ENCODE measurements around the gene TMTC2. TPM values are rescaled to one million over a fixed set of nuclear protein-coding genes. Genes with fewer than 3 reads are reported as not detected.

Gene TMTC2
- total and polyA plus RNA-seq, 2 donors (not counting 3 experiments of a cell fraction or from before 2014, with no cell fraction given), result 4.1 to 7.8 TPM

DNA sequence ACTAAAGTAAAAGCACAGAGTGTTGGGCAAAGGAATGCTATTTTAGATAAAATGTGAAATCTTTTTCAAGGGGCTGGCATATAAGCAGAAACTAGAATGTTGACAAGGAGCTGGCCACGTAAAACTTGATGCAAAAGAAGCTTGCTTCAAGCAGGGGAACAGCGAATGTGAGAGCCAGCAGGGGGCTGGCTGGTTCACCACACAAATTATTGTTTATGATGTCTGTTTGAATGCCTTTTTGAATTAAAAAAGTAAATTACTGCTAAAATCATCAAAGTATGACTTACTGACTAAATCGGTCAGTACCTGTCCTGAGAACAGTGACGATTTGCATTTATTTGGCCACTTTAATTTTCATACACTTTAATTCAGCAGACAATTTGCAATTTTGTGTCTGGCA lies 38.9 kb upstream of the TMTC2 start:
- no peaks in the 10 kb centered on the region for H3K79me2 ChIP-seq (ENCODE audit: control insufficient read depth, insufficient read depth, low read length)
- no peaks in the 10 kb centered on the region for H3K36me3 ChIP-seq (ENCODE audit: control insufficient read depth in 2 of 2, extremely low read depth in 1 of 2, insufficient read depth in 2 of 2, low read length in 2 of 2)
- H3K27ac ChIP-seq (ENCODE audit: insufficient read depth, low read depth, low read length), result no peak overlapping the region
- no peak overlapping the region for H3K4me2 ChIP-seq (ENCODE audit: insufficient read depth, low read length)
- H3K4me1 ChIP-seq (ENCODE audit: control insufficient read depth, extremely low read depth, insufficient read depth, low read length), result peaks cover 13% of the 10 kb centered on the region
- dilution Hi-C loops (cut with MboI; ENCODE audit: extremely low pct_ligation_motif_present, low sequenced_read_pairs) (no loop called here), intact Hi-C loops (cut with micrococcal nuclease) (no loop called here)
- no peak for TF ChIP-seq POLR2AphosphoS5 (IDR thresholded peaks at IDR 0.05; ENCODE audit: insufficient read depth, low read depth, low read length)
- no peak for TF ChIP-seq POLR2A (IDR thresholded peaks at IDR 0.05; ENCODE audit: low read depth, low read length)
- TF ChIP-seq FOS (IDR thresholded peaks at IDR 0.05; ENCODE audit: borderline replicate concordance, insufficient read depth, low read length), result no peak
- no peak for TF ChIP-seq MAX (IDR thresholded peaks at IDR 0.05; ENCODE audit: insufficient read depth, insufficient read length)
- TF ChIP-seq MYC (IDR thresholded peaks at IDR 0.05; ENCODE audit: low read depth, low read length), result no peak
- TF ChIP-seq GATA2 (IDR thresholded peaks at IDR 0.05; ENCODE audit: insufficient read depth, insufficient read length, low read depth, low read length), result no peak
- TF ChIP-seq EZH2 (IDR thresholded peaks at IDR 0.05; ENCODE audit: borderline replicate concordance, low read depth, low read length, severe bottlenecking), result no peak
- H4K20me1 ChIP-seq (replicated peaks; ENCODE audit: control insufficient read depth, extremely low read depth, insufficient read depth, low read length), result no peaks in the 10 kb centered on the region
- DNase-seq (ENCODE audit: low read depth, low spot score) (no peak), FAIRE-seq (no peak)
- no peak overlapping the region for H3K4me3 ChIP-seq (replicated peaks in 1 of 3; ENCODE audit: insufficient read depth in 1 of 3, low read depth in 1 of 3, low read length in 3 of 3)
- ChIA-PET CTCF (interaction anchor here (1.0 kb wide), 1 partner anchor 37 kb away, joined by 4 read pairs; no protein-coding TSS in a partner anchor), POLR2A (no interaction called here)
- H3K9me1 ChIP-seq (replicated peaks; ENCODE audit: control insufficient read depth, extremely low read depth, insufficient read depth, low read length), result no peaks in the 10 kb centered on the region
- no peaks in the 10 kb centered on the region for H3K27me3 ChIP-seq (ENCODE audit: control insufficient read depth in 2 of 2, insufficient read depth in 2 of 2, low read length in 2 of 2)
- no peak overlapping the region for H3K9ac ChIP-seq (replicated peaks; ENCODE audit: extremely low read depth, insufficient read depth, low read length)
- no peaks in the 10 kb centered on the region for H3K9me3 ChIP-seq (replicated peaks; ENCODE audit: control insufficient read depth, insufficient read depth, low read length)
- H2AFZ ChIP-seq (ENCODE audit: low read depth, low read length), result no peak overlapping the region
- BruUV-seq (replicated peaks), result no TSS peak

DNA sequence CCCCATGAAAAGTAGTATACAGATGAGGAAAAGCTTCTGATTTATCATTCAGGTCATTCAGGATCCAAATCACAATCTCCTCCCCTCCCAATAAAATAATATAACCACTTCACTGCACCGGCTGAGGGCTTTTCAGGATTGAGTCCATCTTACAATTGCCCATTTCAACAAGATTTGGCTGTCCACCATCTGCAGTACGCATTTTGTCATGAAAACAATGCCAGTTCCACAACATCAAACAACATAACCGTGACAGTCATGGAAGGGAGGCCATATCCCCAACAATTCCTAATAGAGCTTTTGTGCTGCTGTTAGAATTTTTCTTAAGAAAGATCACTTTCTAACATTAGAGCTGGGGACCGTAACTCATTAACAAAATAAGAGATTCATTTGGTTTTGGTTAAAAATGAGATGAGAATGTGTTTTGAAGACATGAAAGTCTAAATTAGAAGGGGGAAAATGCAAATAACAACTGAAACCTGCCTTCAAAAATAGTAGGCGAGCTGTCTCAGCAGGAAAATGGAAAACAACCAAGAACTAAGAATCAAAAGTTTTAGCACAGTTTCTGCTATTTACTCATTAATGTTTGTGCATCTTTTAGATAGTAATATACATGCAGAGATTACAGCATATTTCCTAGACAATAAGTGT lies 38.3 kb upstream of the TMTC2 start:
- Histone ChIP-seq H2AFZ (ENCODE audit: low read depth, low read length) (no peak overlapping the region), H3K4me3 (replicated peaks in 1 of 3; ENCODE audit: insufficient read depth in 1 of 3, low read depth in 1 of 3, low read length in 3 of 3) (no peak overlapping the region), H3K27me3 (ENCODE audit: control insufficient read depth in 2 of 2, insufficient read depth in 2 of 2, low read length in 2 of 2) (no peaks in the 10 kb centered on the region), H3K27ac (ENCODE audit: insufficient read depth, low read depth, low read length) (no peak overlapping the region), H3K9me3 (replicated peaks; ENCODE audit: control insufficient read depth, insufficient read depth, low read length) (no peaks in the 10 kb centered on the region), H3K4me1 (ENCODE audit: control insufficient read depth, extremely low read depth, insufficient read depth, low read length) (peaks cover 13% of the 10 kb centered on the region), H3K9ac (replicated peaks; ENCODE audit: extremely low read depth, insufficient read depth, low read length) (no peak overlapping the region), H3K79me2 (ENCODE audit: control insufficient read depth, insufficient read depth, low read length) (no peaks in the 10 kb centered on the region), H3K9me1 (replicated peaks; ENCODE audit: control insufficient read depth, extremely low read depth, insufficient read depth, low read length) (no peaks in the 10 kb centered on the region), H3K36me3 (ENCODE audit: control insufficient read depth in 2 of 2, extremely low read depth in 1 of 2, insufficient read depth in 2 of 2, low read length in 2 of 2) (no peaks in the 10 kb centered on the region), H4K20me1 (replicated peaks; ENCODE audit: control insufficient read depth, extremely low read depth, insufficient read depth, low read length) (no peaks in the 10 kb centered on the region), H3K4me2 (ENCODE audit: insufficient read depth, low read length) (no peak overlapping the region)
- intact Hi-C loops (cut with micrococcal nuclease) (no loop called here), dilution Hi-C loops (cut with MboI; ENCODE audit: extremely low pct_ligation_motif_present, low sequenced_read_pairs) (no loop called here)
- TF ChIP-seq MYC (IDR thresholded peaks at IDR 0.05; ENCODE audit: low read depth, low read length) (no peak), FOS (IDR thresholded peaks at IDR 0.05; ENCODE audit: borderline replicate concordance, insufficient read depth, low read length) (no peak), EZH2 (IDR thresholded peaks at IDR 0.05; ENCODE audit: borderline replicate concordance, low read depth, low read length, severe bottlenecking) (no peak), POLR2AphosphoS5 (IDR thresholded peaks at IDR 0.05; ENCODE audit: insufficient read depth, low read depth, low read length) (no peak), MAX (IDR thresholded peaks at IDR 0.05; ENCODE audit: insufficient read depth, insufficient read length) (no peak), CTCF (IDR thresholded peaks at IDR 0.05; ENCODE audit: extremely low read depth in 1 of 2, insufficient read depth in 1 of 2, low read depth in 1 of 2, low read length in 2 of 2) (no peak), POLR2A (IDR thresholded peaks at IDR 0.05; ENCODE audit: low read depth, low read length) (no peak), JUN (IDR thresholded peaks at IDR 0.05; ENCODE audit: borderline replicate concordance, insufficient read depth, insufficient read length, low read depth) (no peak), GATA2 (IDR thresholded peaks at IDR 0.05; ENCODE audit: insufficient read depth, insufficient read length, low read depth, low read length) (no peak)
- DNase-seq (ENCODE audit: low read depth, low spot score) (no peak), FAIRE-seq (no peak)
- CTCF ChIA-PET, result interaction anchor here (1.0 kb wide), 1 partner anchor 37 kb away, joined by 4 read pairs; no protein-coding TSS in a partner anchor
- POLR2A ChIA-PET, result no interaction called here
- no TSS peak for BruUV-seq (replicated peaks)
